GM12801 (cell line): Measurements from ENCODE around the gene PHF24.

Source experiments
- CTCF ChIP-seq: IDR thresholded peaks from one replicate; pipeline ENCODE4 v1.5.1; 2011; ENCODE audit warnings: control low read depth; ENCODE audit not compliant: insufficient read length; ENCODE audit errors: extremely low read depth

The PHF24 gene

GRCh38 chr9:34996181-34996904, 38.3 kb downstream of the PHF24 start:
- no peak for TF ChIP-seq CTCF

DNA sequence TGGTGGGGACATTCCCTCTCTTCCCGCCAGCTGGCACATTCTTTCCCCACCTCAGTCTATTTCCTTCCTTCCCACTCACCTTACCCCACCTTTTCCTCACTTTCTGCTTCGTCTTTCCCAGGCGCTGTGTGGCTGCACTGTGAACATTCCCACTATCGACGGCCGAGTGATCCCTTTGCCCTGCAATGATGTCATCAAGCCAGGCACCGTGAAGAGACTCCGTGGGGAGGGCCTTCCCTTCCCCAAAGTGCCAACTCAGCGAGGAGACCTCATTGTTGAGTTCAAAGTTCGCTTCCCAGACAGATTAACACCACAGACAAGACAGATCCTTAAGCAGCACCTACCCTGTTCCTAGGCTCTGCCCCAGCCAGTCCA, 38.8 kb downstream of the PHF24 start:
- no peak for TF ChIP-seq CTCF

- no peak for TF ChIP-seq CTCF
Observed at GRCh38 chr9:34997379-34997781, 39.3 kb downstream of the PHF24 start.

- TF ChIP-seq CTCF: no peak
Observed at GRCh38 chr9:34998266-34998665, 40.2 kb downstream of the PHF24 start.

GRCh38 chr9:34999576-34999975, 41.5 kb downstream of the PHF24 start:
- no peak for TF ChIP-seq CTCF

- TF ChIP-seq CTCF: no peak
Observed at GRCh38 chr9:35000535-35001284, 42.6 kb downstream of the PHF24 start.

DNA sequence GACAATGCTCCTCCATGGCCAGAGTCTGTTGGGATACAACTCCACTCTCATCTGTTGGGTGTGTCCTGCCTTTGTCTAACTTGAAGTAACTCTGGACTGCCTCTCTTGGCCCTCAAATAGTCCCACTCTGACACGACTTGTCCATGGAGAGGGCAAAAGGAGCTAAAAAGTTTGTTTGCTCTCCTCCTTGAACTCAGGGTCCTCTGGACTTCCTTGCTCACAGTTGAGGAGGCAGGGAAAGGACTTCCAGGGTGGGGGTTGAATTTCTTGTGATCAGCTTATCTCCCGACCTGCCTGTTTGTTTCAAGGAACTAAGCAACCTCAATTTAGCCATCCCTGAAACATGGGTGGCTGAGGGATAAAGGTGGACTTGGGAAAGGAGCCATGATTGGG, 43.2 kb downstream of the PHF24 start:
- no peak for TF ChIP-seq CTCF
